IMR-90 (cell line): ENCODE results near the gene LYRM7.

Source experiments
- CTCF ChIP-seq: conservative IDR thresholded peaks from 2 replicates; pipeline ENCODE4 v1.5.1; 2012; ENCODE audit warnings: mild to moderate bottlenecking, low read depth, low read length, improper control_type of control experiment
- POLR2A ChIP-seq: IDR thresholded peaks from 2 replicates; pipeline ENCODE4 v1.6.1; 2012; ENCODE audit warnings: mild to moderate bottlenecking, low read depth, low read length

GRCh38 chr5:131142970-131143617 lies 27.6 kb upstream of the LYRM7 start:
- TF ChIP-seq CTCF, result no peak
- no peak for TF ChIP-seq POLR2A
